ENCODE measurements around the gene PROK1. TPM values are rescaled to one million over a fixed set of nuclear protein-coding genes. Genes with fewer than 3 reads are reported as not detected.

PROK1 gene
- total RNA-seq (2022; extraction: Qiagen RNA extraction; ENCODE audit: low read depth), result not detected in 5 replicates

GRCh38 chr1:110450929-110451328 is at the start of gene PROK1:
Gene PROK1, plus strand, starts transcription at chr1:110451149. Its CDS starts 68 bp downstream, at chr1:110451217.

GRCh38 chr1:110407260-110408210 is 43.4 kb upstream of the PROK1 start, which contains the start of gene LAMTOR5:
Gene LAMTOR5, minus strand, starts transcription at chr1:110407694. Its CDS starts 74 bp downstream, at chr1:110407620.

Other genes with a start within 250 kb of the PROK1 start
- 2.1 to 4.7 TPM (median 4.3 TPM) in 5 replicates for gene KCNC4, start 240.8 kb upstream of the PROK1 start, total RNA-seq (2022; extraction: Qiagen RNA extraction; ENCODE audit: low read depth)
- 7.4 to 10.0 TPM (median 7.9 TPM) in 5 replicates for gene RBM15, start 111.8 kb upstream of the PROK1 start, total RNA-seq (2022; extraction: Qiagen RNA extraction; ENCODE audit: low read depth)
- 26.3 to 41.1 TPM (median 37.0 TPM) in 5 replicates for gene SLC16A4, start 60.1 kb upstream of the PROK1 start, total RNA-seq (2022; extraction: Qiagen RNA extraction; ENCODE audit: low read depth)
- 183 to 204 TPM (median 189 TPM) in 5 replicates for gene LAMTOR5, start 43.5 kb upstream of the PROK1 start, total RNA-seq (2022; extraction: Qiagen RNA extraction; ENCODE audit: low read depth)
- gene KCNA10, start 68.0 kb downstream of the PROK1 start, total RNA-seq (2022; extraction: Qiagen RNA extraction; ENCODE audit: low read depth), result not detected in 5 replicates
- 0.01 to 0.07 TPM in 2 of 5 replicates, not detected in the others for gene KCNA2, start 155.2 kb downstream of the PROK1 start, total RNA-seq (2022; extraction: Qiagen RNA extraction; ENCODE audit: low read depth)
- gene KCNA3, start 223.8 kb downstream of the PROK1 start, total RNA-seq (2022; extraction: Qiagen RNA extraction; ENCODE audit: low read depth), result not detected in 5 replicates